SK-N-SH (cell line): ENCODE results near the gene DUSP10. TPM values are rescaled to one million over a fixed set of nuclear protein-coding genes. Genes with fewer than 3 reads are reported as not detected.

Source experiments
- CTCF ChIA-PET: fragments of 300-600, 350-600 bp; formaldehyde crosslinking; extraction: SDS; loops from one replicate; lab custom pipeline; 2021; lab: Yijun Ruan, JAX
- POLR2A ChIA-PET: fragments of 350-600 bp; sonication (Branson Sonifier 250); formaldehyde crosslinking; extraction: SDS; loops from one replicate; lab custom pipeline; 2020; ENCODE audit warnings: antibody characterized with exemption, inconsistent platforms; lab: Yijun Ruan, JAX
- DNase-seq: peaks from one replicate; pipeline ENCODE4 v3.0.0; 2012
- H2AFZ ChIP-seq: fragments of 200-600 bp; sonication (generic); 2 replicates; pipeline ENCODE4 v1.8.1; 2016; ENCODE audit warnings: antibody characterized with exemption, mild to moderate bottlenecking, low read depth
- H3F3A ChIP-seq: fragments of 200-600 bp; sonication (generic); replicated peaks from 2 replicates; pipeline ENCODE3; 2016; ENCODE audit warnings: antibody characterized with exemption, mild to moderate bottlenecking; ENCODE audit not compliant: insufficient read depth
- H3K27ac ChIP-seq, 2 experiments: fragments of 200-500 bp in 1 of 2; fragments of 200-600 bp in 1 of 2; sonication (Bioruptor generic) in 1 of 2; sonication (generic), shearing (Covaris generic) in 1 of 2; 2 replicates each; pipeline versions ENCODE4 v1.5.1 to v1.6.1; 2014 to 2016; ENCODE audit warnings: low read depth in 2 of 2, inconsistent platforms in 1 of 2, low read length in 1 of 2, mild to moderate bottlenecking in 1 of 2, mixed read lengths in 1 of 2
- H3K27me3 ChIP-seq: fragments of 200-600 bp; sonication (generic), shearing (Covaris generic); 2 replicates; pipeline ENCODE4 v1.6.1; 2016; ENCODE audit warnings: mixed run types; ENCODE audit not compliant: insufficient read depth
- H3K36me3 ChIP-seq, 2 experiments: fragments of 200-500 bp in 1 of 2; fragments of 200-600 bp in 1 of 2; sonication (Bioruptor generic) in 1 of 2; sonication (generic) in 1 of 2; replicated peaks in 1 of 2; 2 replicates each; pipeline versions ENCODE3 to v1.5.1; 2014 to 2016; ENCODE audit warnings: low read length in 1 of 2, mild to moderate bottlenecking in 1 of 2; ENCODE audit not compliant: insufficient read depth in 2 of 2, control insufficient read depth in 1 of 2
- H3K4me1 ChIP-seq, 2 experiments: fragments of 200-500 bp in 1 of 2; fragments of 200-600 bp in 1 of 2; sonication (Bioruptor generic) in 1 of 2; sonication (generic), shearing (Covaris generic) in 1 of 2; 2 replicates each; pipeline versions ENCODE4 v1.5.1 to v1.6.1; 2014 to 2016; ENCODE audit warnings: low read depth in 1 of 2, low read length in 1 of 2, mixed run types in 1 of 2; ENCODE audit not compliant: insufficient read depth in 2 of 2, control insufficient read depth in 1 of 2
- H3K4me2 ChIP-seq: fragments of 200-600 bp; sonication (generic), shearing (Covaris generic); 2 replicates; pipeline ENCODE4 v1.6.1; 2017; ENCODE audit warnings: mixed run types
- H3K4me3 ChIP-seq, 2 experiments: fragments of 200-500 bp in 1 of 2; fragments of 200-600 bp in 1 of 2; sonication (Bioruptor generic) in 1 of 2; sonication (generic), shearing (Covaris generic) in 1 of 2; 2 replicates each; pipeline versions ENCODE4 v1.5.1 to v1.8.1; 2014 to 2016; ENCODE audit warnings: low read depth in 2 of 2, inconsistent platforms in 1 of 2, low read length in 1 of 2, mild to moderate bottlenecking in 1 of 2, mixed read lengths in 1 of 2, moderate library complexity in 1 of 2
- H3K79me2 ChIP-seq: fragments of 200-600 bp; sonication (generic); 2 replicates; pipeline ENCODE4 v1.8.1; 2017; ENCODE audit warnings: mild to moderate bottlenecking; ENCODE audit not compliant: insufficient read depth
- H3K9ac ChIP-seq: fragments of 200-600 bp; sonication (generic); 2 replicates; pipeline ENCODE4 v1.6.1; 2017; ENCODE audit warnings: mixed run types
- H3K9me2 ChIP-seq: fragments of 200-600 bp; sonication (generic); 2 replicates; pipeline ENCODE4 v1.6.1; 2017; ENCODE audit warnings: mixed run types
- H3K9me3 ChIP-seq: fragments of 200-600 bp; sonication (generic); 2 replicates; pipeline ENCODE4 v1.6.1; 2017; ENCODE audit warnings: mixed run types, mild to moderate bottlenecking, moderate library complexity
- H4K20me1 ChIP-seq: fragments of 200-600 bp; sonication (generic); 2 replicates; pipeline ENCODE4 v1.6.1; 2017; ENCODE audit warnings: mild to moderate bottlenecking, mixed run types; ENCODE audit not compliant: insufficient read depth
- CTCF ChIP-seq: fragments of 200-600 bp; sonication (generic); IDR thresholded peaks from 2 replicates; pipeline ENCODE4 v1.6.1; 2017; ENCODE audit warnings: antibody characterized with exemption, mild to moderate bottlenecking, moderate library complexity
- FOXJ3 ChIP-seq: sonication (generic); formaldehyde crosslinking; IDR thresholded peaks from 2 replicates; pipeline ENCODE4 v1.5.1; 2020; ENCODE audit warnings: mild to moderate bottlenecking, missing genetic modification reagents
- GABPA ChIP-seq: IDR thresholded peaks from 2 replicates; pipeline ENCODE4 v1.4.0; 2012; ENCODE audit warnings: low read depth, mild to moderate bottlenecking
- GATA2 ChIP-seq: sonication (generic); formaldehyde crosslinking; IDR thresholded peaks from 2 replicates; pipeline ENCODE4 v1.5.0; 2020; ENCODE audit warnings: mild to moderate bottlenecking, missing genetic modification reagents
- RAD21 ChIP-seq: IDR thresholded peaks from 2 replicates; pipeline ENCODE4 v1.6.1; 2012; ENCODE audit warnings: mild to moderate bottlenecking, low read length
- RXRA ChIP-seq: IDR thresholded peaks from 2 replicates; pipeline ENCODE4 v1.4.0; 2012; ENCODE audit warnings: low read depth, mild to moderate bottlenecking, borderline replicate concordance
- SMC3 ChIP-seq: IDR thresholded peaks from 2 replicates; pipeline ENCODE4 v1.6.1; 2012; ENCODE audit warnings: low read depth, low read length, improper control_type of control experiment
- USF1 ChIP-seq: IDR thresholded peaks from 2 replicates; pipeline ENCODE4 v1.4.0; 2012; ENCODE audit warnings: low read depth, borderline replicate concordance
- USF2 ChIP-seq: fragments of 150-350 bp; IDR thresholded peaks from 2 replicates; pipeline ENCODE4 v1.6.1; 2017; ENCODE audit warnings: antibody characterized with exemption, low read length, low read depth, borderline replicate concordance
- WGBS: methylation state at CpG from one replicate; pipeline ENCODE4 v1.1.6; 2017; ENCODE audit warnings: low lambda C conversion rate; 5-methylcytosine and 5-hydroxymethylcytosine counted together
- polyA plus RNA-seq, 3 experiments: library from polyadenylated mRNA; depleted of rRNA; stranded (reverse); fragments of >200 nt; gene quantifications; 2 replicates each; pipeline ENCODE4 v1.2.3, GENCODE V29; 2012
- TF ChIP-seq, protein P1 (sequence below): IDR thresholded peaks from 2 replicates; pipeline ENCODE4 v1.4.0; 2012; ENCODE audit warnings: low read depth, borderline replicate concordance
- TF ChIP-seq, protein P2 (sequence below): IDR thresholded peaks from 2 replicates; pipeline ENCODE4; 2012
- TF ChIP-seq, protein P3 (sequence below): IDR thresholded peaks from 2 replicates; pipeline ENCODE4 v1.6.1; 2012; ENCODE audit warnings: mild to moderate bottlenecking, low read depth, low read length, moderate library complexity
- TF ChIP-seq, protein P4 (sequence below): IDR thresholded peaks from 2 replicates; pipeline ENCODE4 v1.4.0; 2012; ENCODE audit warnings: low read depth

DUSP10 gene
- polyA plus RNA-seq, 1 of the 3 experiments (the other 2 are of a cell fraction): 6.4 TPM

DNA sequence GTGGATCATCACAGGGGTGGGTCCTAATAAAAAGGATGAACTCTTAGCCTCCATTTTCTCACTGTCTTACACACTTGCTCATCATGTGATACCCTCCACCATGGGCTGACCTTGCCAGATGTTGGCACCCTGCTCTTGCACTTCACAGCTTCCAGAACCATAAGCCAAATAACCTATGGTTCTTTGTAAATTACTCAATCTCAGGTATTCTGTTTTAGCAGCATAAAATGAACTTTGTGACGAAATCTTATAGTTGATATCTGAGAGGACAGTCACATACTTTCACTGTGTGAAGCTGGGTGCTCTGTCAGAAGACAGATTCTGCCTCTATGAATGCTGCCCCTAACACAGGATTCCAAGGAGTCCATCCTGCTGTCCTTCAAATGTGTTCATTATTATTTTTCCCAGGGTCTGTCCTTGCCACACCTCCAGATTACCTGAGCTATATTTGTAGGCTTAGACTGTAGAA is 13.8 kb downstream of the DUSP10 start:
- DNase-seq: no peak
- H2AFZ ChIP-seq: no peak overlapping the region
- no peaks in the 10 kb centered on the region for H3K9me3 ChIP-seq
- H3K4me3 ChIP-seq: no peak overlapping the region
- TF ChIP-seq, protein P1, sequence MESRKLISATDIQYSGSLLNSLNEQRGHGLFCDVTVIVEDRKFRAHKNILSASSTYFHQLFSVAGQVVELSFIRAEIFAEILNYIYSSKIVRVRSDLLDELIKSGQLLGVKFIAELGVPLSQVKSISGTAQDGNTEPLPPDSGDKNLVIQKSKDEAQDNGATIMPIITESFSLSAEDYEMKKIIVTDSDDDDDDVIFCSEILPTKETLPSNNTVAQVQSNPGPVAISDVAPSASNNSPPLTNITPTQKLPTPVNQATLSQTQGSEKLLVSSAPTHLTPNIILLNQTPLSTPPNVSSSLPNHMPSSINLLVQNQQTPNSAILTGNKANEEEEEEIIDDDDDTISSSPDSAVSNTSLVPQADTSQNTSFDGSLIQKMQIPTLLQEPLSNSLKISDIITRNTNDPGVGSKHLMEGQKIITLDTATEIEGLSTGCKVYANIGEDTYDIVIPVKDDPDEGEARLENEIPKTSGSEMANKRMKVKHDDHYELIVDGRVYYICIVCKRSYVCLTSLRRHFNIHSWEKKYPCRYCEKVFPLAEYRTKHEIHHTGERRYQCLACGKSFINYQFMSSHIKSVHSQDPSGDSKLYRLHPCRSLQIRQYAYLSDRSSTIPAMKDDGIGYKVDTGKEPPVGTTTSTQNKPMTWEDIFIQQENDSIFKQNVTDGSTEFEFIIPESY: no peak
- TF ChIP-seq FOXJ3: no peak
- TF ChIP-seq, protein P2, sequence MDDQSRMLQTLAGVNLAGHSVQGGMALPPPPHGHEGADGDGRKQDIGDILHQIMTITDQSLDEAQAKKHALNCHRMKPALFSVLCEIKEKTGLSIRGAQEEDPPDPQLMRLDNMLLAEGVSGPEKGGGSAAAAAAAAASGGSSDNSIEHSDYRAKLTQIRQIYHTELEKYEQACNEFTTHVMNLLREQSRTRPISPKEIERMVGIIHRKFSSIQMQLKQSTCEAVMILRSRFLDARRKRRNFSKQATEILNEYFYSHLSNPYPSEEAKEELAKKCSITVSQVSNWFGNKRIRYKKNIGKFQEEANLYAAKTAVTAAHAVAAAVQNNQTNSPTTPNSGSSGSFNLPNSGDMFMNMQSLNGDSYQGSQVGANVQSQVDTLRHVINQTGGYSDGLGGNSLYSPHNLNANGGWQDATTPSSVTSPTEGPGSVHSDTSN: no peak
- no peak for TF ChIP-seq RAD21
- TF ChIP-seq, protein P3, sequence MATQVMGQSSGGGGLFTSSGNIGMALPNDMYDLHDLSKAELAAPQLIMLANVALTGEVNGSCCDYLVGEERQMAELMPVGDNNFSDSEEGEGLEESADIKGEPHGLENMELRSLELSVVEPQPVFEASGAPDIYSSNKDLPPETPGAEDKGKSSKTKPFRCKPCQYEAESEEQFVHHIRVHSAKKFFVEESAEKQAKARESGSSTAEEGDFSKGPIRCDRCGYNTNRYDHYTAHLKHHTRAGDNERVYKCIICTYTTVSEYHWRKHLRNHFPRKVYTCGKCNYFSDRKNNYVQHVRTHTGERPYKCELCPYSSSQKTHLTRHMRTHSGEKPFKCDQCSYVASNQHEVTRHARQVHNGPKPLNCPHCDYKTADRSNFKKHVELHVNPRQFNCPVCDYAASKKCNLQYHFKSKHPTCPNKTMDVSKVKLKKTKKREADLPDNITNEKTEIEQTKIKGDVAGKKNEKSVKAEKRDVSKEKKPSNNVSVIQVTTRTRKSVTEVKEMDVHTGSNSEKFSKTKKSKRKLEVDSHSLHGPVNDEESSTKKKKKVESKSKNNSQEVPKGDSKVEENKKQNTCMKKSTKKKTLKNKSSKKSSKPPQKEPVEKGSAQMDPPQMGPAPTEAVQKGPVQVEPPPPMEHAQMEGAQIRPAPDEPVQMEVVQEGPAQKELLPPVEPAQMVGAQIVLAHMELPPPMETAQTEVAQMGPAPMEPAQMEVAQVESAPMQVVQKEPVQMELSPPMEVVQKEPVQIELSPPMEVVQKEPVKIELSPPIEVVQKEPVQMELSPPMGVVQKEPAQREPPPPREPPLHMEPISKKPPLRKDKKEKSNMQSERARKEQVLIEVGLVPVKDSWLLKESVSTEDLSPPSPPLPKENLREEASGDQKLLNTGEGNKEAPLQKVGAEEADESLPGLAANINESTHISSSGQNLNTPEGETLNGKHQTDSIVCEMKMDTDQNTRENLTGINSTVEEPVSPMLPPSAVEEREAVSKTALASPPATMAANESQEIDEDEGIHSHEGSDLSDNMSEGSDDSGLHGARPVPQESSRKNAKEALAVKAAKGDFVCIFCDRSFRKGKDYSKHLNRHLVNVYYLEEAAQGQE: no peak
- TF ChIP-seq, all 33 proteins: peak for 0
- peaks cover 0 to 9% of the 10 kb centered on the region in 2 experiments; a peak in 2 of 4 replicates for H3K4me1 ChIP-seq
- H3K4me2 ChIP-seq: no peak overlapping the region
- H3K9ac ChIP-seq: no peak overlapping the region
- no peaks in the 10 kb centered on the region for H3K9me2 ChIP-seq
- ChIA-PET POLR2A (no interaction called here), CTCF (no interaction called here)
- H3K27me3 ChIP-seq: no peaks in the 10 kb centered on the region
- no peaks in the 10 kb centered on the region for H4K20me1 ChIP-seq
- H3K36me3 ChIP-seq: peaks cover 0 to 4% of the 10 kb centered on the region in 2 experiments
- 100% methylated on average over 1 of the region's 1 CpG for WGBS
- no peak overlapping the region for H3K27ac ChIP-seq
- H3K79me2 ChIP-seq: peaks cover 4% of the 10 kb centered on the region; the same call in 1 of the 2 replicates
- no peaks in the 10 kb centered on the region for H3F3A ChIP-seq

DNA sequence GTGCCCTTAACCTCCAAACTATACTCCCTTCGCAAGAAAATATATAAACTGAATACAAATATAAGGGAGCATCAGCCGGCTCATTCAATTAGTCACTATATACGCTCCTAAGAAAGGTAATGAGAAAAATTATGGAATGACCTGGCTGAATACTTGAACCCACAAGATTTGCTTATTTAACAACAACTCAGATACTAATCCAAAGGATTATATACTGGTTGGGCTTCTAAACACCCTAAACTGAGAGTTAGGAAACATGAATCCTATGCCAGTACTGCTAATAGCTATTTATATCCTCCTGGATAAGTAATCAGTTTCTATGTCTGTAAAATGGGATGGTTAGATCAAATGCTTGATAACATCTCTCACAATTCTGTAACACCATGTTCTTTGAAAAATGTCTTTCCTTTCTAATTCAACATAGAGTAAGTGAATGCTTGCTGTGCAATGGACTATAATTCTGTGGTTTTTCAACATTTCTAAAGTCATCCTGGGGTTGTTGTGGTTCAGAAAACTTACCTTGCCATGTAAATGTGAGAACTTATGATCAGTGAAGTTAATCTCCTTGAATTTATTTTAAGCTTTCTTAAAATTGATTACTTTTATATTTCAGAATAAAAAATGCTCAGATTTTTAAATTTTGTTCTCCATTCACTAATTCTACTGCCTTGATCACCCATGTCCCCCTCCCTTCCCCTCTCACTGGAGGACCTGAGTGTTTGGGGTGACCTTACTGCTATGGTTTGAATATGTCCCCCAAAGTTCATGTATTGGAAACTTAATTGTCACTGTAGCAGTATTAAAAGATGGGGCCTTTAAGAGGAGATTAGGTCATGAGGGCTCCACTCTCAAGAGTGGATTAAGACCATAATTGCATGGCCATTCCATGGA is 14.5 kb downstream of the DUSP10 start:
- 97% methylated on average over 3 of the region's 3 CpGs for WGBS
- Histone ChIP-seq H3K79me2 (peaks cover 4% of the 10 kb centered on the region; the same call in 1 of the 2 replicates), H4K20me1 (no peaks in the 10 kb centered on the region), H3K4me2 (no peak overlapping the region), H3K4me1 (peaks cover 0 to 9% of the 10 kb centered on the region in 2 experiments; a peak in 2 of 4 replicates), H3K9me3 (no peaks in the 10 kb centered on the region), H3K9ac (no peak overlapping the region), H3K27ac (no peak overlapping the region), H3K36me3 (peaks cover 0 to 2% of the 10 kb centered on the region in 2 experiments), H3K4me3 (no peak overlapping the region), H3F3A (no peaks in the 10 kb centered on the region), H2AFZ (no peak overlapping the region), H3K9me2 (no peaks in the 10 kb centered on the region), H3K27me3 (no peaks in the 10 kb centered on the region)
- ChIA-PET POLR2A (no interaction called here), CTCF (interaction anchor here (2.2 kb wide), 1 partner anchor 728 kb away, joined by 7 read pairs; no protein-coding TSS in a partner anchor)
- no peak for DNase-seq
- TF ChIP-seq, protein P4, sequence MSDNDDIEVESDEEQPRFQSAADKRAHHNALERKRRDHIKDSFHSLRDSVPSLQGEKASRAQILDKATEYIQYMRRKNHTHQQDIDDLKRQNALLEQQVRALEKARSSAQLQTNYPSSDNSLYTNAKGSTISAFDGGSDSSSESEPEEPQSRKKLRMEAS: no peak
- TF ChIP-seq GATA2 (CRISPR knock-in tag) (no peak), USF1 (no peak), RXRA (no peak), USF2 (no peak), SMC3 (no peak), CTCF (no peak), GABPA (no peak)
